H9 (cell line): ENCODE measurements around the gene TK2. TPM values are rescaled to one million over a fixed set of nuclear protein-coding genes. Genes with fewer than 3 reads are reported as not detected.

Source experiments
- DNase-seq: peaks from one replicate; pipeline ENCODE4 v3.0.0-alpha.2; 2017
- H2AFZ ChIP-seq: one replicate; pipeline ENCODE4 v1.6.1; 2013; ENCODE audit warnings: mild to moderate bottlenecking, low read length, control low read depth, moderate library complexity
- H2AK5ac ChIP-seq: 2 replicates; pipeline ENCODE4 v1.6.1; 2013; ENCODE audit warnings: low read length, control low read depth, mixed read lengths; ENCODE audit not compliant: insufficient read length
- H2BK120ac ChIP-seq: one replicate; pipeline ENCODE4 v1.6.1; 2013; ENCODE audit warnings: low read depth, mild to moderate bottlenecking, low read length, control low read depth, inconsistent platforms; ENCODE audit not compliant: poor library complexity, severe bottlenecking
- H2BK12ac ChIP-seq: 2 replicates; pipeline ENCODE4 v1.6.1; 2013; ENCODE audit warnings: low read length, control low read depth, mixed read lengths, low read depth; ENCODE audit not compliant: insufficient read length
- H2BK15ac ChIP-seq: 2 replicates; pipeline ENCODE4 v1.6.1; 2013; ENCODE audit warnings: low read depth, low read length, control low read depth
- H2BK20ac ChIP-seq: one replicate; pipeline ENCODE4 v1.6.1; 2013; ENCODE audit warnings: low read depth, mild to moderate bottlenecking, low read length, control low read depth, inconsistent platforms; ENCODE audit not compliant: poor library complexity, severe bottlenecking
- H2BK5ac ChIP-seq: 2 replicates; pipeline ENCODE4 v1.6.1; 2013; ENCODE audit warnings: low read length, control low read depth, mixed read lengths; ENCODE audit not compliant: insufficient read length
- H3K14ac ChIP-seq: 2 replicates; pipeline ENCODE4 v1.6.1; 2013; ENCODE audit warnings: low read length, control low read depth; ENCODE audit not compliant: insufficient read depth
- H3K18ac ChIP-seq: 2 replicates; pipeline ENCODE4 v1.6.1; 2013; ENCODE audit warnings: low read depth, mild to moderate bottlenecking, mixed read lengths, low read length, control low read depth; ENCODE audit not compliant: insufficient read length
- H3K23ac ChIP-seq: 2 replicates; pipeline ENCODE4 v1.6.1; 2013; ENCODE audit warnings: low read length, control low read depth, mixed read lengths, low read depth; ENCODE audit not compliant: insufficient read length
- H3K23me2 ChIP-seq: 2 replicates; pipeline ENCODE4 v1.6.1; 2013; ENCODE audit warnings: low read depth, mild to moderate bottlenecking, mixed read lengths, low read length, control low read depth; ENCODE audit not compliant: insufficient read length, poor library complexity, severe bottlenecking
- H3K27ac ChIP-seq: 2 replicates; pipeline ENCODE4 v1.5.1; 2013; ENCODE audit warnings: low read length, control low read depth, mixed read lengths, low read depth; ENCODE audit not compliant: insufficient read length
- H3K27me3 ChIP-seq: 2 replicates; pipeline ENCODE4 v1.6.1; 2013; ENCODE audit warnings: low read length, control low read depth, inconsistent platforms; ENCODE audit not compliant: insufficient read depth
- H3K4ac ChIP-seq: 2 replicates; pipeline ENCODE4 v1.6.1; 2013; ENCODE audit warnings: low read depth, mild to moderate bottlenecking, control low read depth, inconsistent platforms, low read length, moderate library complexity
- H3K4me1 ChIP-seq: 2 replicates; pipeline ENCODE4 v1.6.1; 2013; ENCODE audit warnings: low read length, control low read depth, inconsistent platforms; ENCODE audit not compliant: insufficient read depth
- H3K4me2 ChIP-seq: 2 replicates; pipeline ENCODE4 v1.6.1; 2013; ENCODE audit warnings: low read length, control low read depth, mixed read lengths; ENCODE audit not compliant: insufficient read length, insufficient read depth
- H3K56ac ChIP-seq: 2 replicates; pipeline ENCODE4 v1.6.1; 2013; ENCODE audit warnings: low read depth, mild to moderate bottlenecking, mixed read lengths, low read length, control low read depth; ENCODE audit not compliant: insufficient read length
- H3K79me1 ChIP-seq: 2 replicates; pipeline ENCODE4 v1.6.1; 2013; ENCODE audit warnings: low read depth, mild to moderate bottlenecking, moderate library complexity, low read length, control low read depth, inconsistent platforms; ENCODE audit not compliant: insufficient read depth, poor library complexity, severe bottlenecking
- H3K79me2 ChIP-seq: 2 replicates; pipeline ENCODE4 v1.6.1; 2013; ENCODE audit warnings: low read length, control low read depth, inconsistent platforms; ENCODE audit not compliant: insufficient read depth
- H3K9ac ChIP-seq: 2 replicates; pipeline ENCODE4 v1.6.1; 2013; ENCODE audit warnings: low read length, control low read depth, mixed read lengths; ENCODE audit not compliant: insufficient read length; ENCODE audit errors: extremely low read depth
- H3K9me3 ChIP-seq: one replicate; pipeline ENCODE4 v1.6.1; 2013; ENCODE audit warnings: low read depth, low read length, inconsistent platforms; ENCODE audit not compliant: control insufficient read depth
- H3T11ph ChIP-seq: one replicate; pipeline ENCODE4 v1.6.1; 2013; ENCODE audit warnings: mild to moderate bottlenecking, low read length, control low read depth, inconsistent platforms
- H4K20me1 ChIP-seq: one replicate; pipeline ENCODE4 v1.6.1; 2013; ENCODE audit not compliant: control insufficient read depth, insufficient read length, insufficient read depth
- H4K5ac ChIP-seq: 2 replicates; pipeline ENCODE4 v1.6.1; 2013; ENCODE audit warnings: low read depth, mild to moderate bottlenecking, mixed read lengths, low read length, control low read depth; ENCODE audit not compliant: insufficient read length
- H4K8ac ChIP-seq: replicated peaks from 2 replicates; pipeline ENCODE4 v1.6.1; 2013; ENCODE audit warnings: low read length, control low read depth, mixed read lengths, low read depth; ENCODE audit not compliant: insufficient read length
- H4K91ac ChIP-seq: 2 replicates; pipeline ENCODE4 v1.6.1; 2013; ENCODE audit warnings: low read depth, mild to moderate bottlenecking, moderate library complexity, mixed read lengths, low read length, control low read depth; ENCODE audit not compliant: insufficient read length
- H3K27ac Mint-ChIP-seq, 3 experiments: 2 replicates in 2 of 3; 3 replicates in 1 of 3; pipeline ENCODE4 v1.8.0; 2020 to 2021; ENCODE audit warnings: mixed read lengths in 3 of 3, mild to moderate bottlenecking in 1 of 3, moderate library complexity in 1 of 3
- H3K27me3 Mint-ChIP-seq: 2 replicates; pipeline ENCODE4 v1.8.0; 2021; ENCODE audit warnings: low read depth, mild to moderate bottlenecking, moderate library complexity, mixed read lengths
- H3K36me3 Mint-ChIP-seq, 3 experiments: 2 replicates in 2 of 3; 3 replicates in 1 of 3; pipeline ENCODE4 v1.8.0; 2020 to 2021; ENCODE audit warnings: low read depth in 3 of 3, mixed read lengths in 3 of 3; ENCODE audit not compliant: insufficient read depth in 1 of 3
- H3K4me1 Mint-ChIP-seq, 2 experiments: 2 replicates each; pipeline ENCODE4 v1.8.0; 2020; ENCODE audit warnings: mixed read lengths in 2 of 2
- H3K4me3 Mint-ChIP-seq, 2 experiments: 2 replicates in 1 of 2; 3 replicates in 1 of 2; pipeline ENCODE4 v1.8.0; 2020 to 2021; ENCODE audit warnings: mild to moderate bottlenecking in 2 of 2, mixed read lengths in 2 of 2, moderate library complexity in 1 of 2
- H3K9me3 Mint-ChIP-seq, 2 experiments: 2 replicates in 1 of 2; 3 replicates in 1 of 2; pipeline ENCODE4 v1.8.0; 2020; ENCODE audit warnings: mild to moderate bottlenecking in 2 of 2, mixed read lengths in 2 of 2, moderate library complexity in 1 of 2
- WGBS: extraction: QIAGEN DNeasy Blood & Tissue Kit; methylation state at CpG from one replicate; pipeline ENCODE4 v1.1.7; 2013; ENCODE audit warnings: missing lambda C conversion rate, low lambda C conversion rate, mixed read lengths; ENCODE audit not compliant: insufficient read length; ENCODE audit errors: extremely low coverage; 5-methylcytosine and 5-hydroxymethylcytosine counted together
- total RNA-seq: library from RNA; stranded (reverse); gene quantifications from 2 replicates; pipeline ENCODE4 v1.2.1, GENCODE V29; 2021
- TF ChIP-seq, protein P1 (sequence below): fragments of 200-600 bp; sonication (generic); conservative IDR thresholded peaks from 3 replicates; pipeline ENCODE4 v1.8.0; 2021; ENCODE audit warnings: antibody characterized with exemption, mild to moderate bottlenecking

TK2 gene
- total RNA-seq, 1 experiment from 2014 or later: 5.2 TPM

DNA sequence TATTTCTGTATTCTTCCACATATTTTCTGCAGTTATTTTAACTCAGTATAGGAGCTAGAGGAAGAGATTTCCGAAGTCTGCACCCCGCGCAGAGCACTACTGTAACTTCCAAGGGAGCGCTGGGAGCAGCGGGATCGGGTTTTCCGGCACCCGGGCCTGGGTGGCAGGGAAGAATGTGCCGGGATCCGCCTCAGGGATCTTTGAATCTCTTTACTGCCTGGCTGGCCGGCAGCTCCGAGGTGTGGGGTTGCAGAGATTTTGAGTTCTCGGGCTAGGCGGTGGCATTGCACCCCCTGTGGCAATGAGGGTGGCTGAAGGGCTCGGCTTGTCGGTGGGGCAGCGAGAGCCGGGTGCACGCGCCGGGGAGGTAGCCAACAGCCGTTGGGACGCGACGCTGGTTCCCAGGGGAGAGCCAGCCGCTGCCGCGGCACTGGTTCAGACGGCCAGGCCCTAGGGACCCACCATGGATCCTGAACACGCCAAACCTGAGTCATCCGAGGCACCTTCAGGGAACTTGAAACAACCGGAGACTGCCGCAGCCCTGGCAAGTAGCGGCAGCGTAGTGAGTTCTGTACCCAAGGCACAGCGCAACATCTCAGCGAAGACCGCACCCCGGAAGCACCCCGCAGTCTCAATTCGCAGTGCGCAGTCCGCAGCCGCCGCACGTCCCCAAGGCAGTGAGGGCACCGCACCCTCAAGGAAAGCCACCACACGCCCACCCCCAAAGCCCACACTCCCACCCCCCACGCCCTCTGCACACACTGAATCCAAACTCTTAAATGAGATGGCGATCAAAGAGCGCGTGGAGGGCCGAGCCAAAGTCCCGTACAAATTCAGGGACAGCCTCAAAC, 16.4 kb upstream of the TK2 start, which contains the start of gene CMTM1:
CMTM1 (plus strand) TSS at position 389 of the 851 bp plus-strand sequence; CDS start at position 464, 75 bp downstream.
- Mint-ChIP-seq H3K4me1 (no peaks in the 10 kb centered on the region), H3K27me3 (no peaks in the 10 kb centered on the region; the same call in 1 of the 2 replicates), H3K36me3 (peaks cover 3 to 16% (median 16%) of the 10 kb centered on the region in 3 experiments; a peak in 5 of 7 replicates), H3K9me3 (no peaks in the 10 kb centered on the region), H3K27ac (no peak within 1 kb of the TSS), H3K4me3 (no peak within 1 kb of the TSS)
- no peaks in the 10 kb centered on the region for H4K20me1 ChIP-seq
- no peak within 1 kb of the TSS for H2BK15ac ChIP-seq
- H3K79me2 ChIP-seq: no peaks in the 10 kb centered on the region
- H2BK12ac ChIP-seq: no peak within 1 kb of the TSS
- TF ChIP-seq, protein P1, sequence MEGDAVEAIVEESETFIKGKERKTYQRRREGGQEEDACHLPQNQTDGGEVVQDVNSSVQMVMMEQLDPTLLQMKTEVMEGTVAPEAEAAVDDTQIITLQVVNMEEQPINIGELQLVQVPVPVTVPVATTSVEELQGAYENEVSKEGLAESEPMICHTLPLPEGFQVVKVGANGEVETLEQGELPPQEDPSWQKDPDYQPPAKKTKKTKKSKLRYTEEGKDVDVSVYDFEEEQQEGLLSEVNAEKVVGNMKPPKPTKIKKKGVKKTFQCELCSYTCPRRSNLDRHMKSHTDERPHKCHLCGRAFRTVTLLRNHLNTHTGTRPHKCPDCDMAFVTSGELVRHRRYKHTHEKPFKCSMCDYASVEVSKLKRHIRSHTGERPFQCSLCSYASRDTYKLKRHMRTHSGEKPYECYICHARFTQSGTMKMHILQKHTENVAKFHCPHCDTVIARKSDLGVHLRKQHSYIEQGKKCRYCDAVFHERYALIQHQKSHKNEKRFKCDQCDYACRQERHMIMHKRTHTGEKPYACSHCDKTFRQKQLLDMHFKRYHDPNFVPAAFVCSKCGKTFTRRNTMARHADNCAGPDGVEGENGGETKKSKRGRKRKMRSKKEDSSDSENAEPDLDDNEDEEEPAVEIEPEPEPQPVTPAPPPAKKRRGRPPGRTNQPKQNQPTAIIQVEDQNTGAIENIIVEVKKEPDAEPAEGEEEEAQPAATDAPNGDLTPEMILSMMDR: no peak
- no peak within 1 kb of the TSS for H2BK5ac ChIP-seq
- no peak within 1 kb of the TSS for H3K18ac ChIP-seq
- H3K14ac ChIP-seq: no peak within 1 kb of the TSS; the same call in 1 of the 2 replicates
- no peak within 1 kb of the TSS for H3K9ac ChIP-seq
- no peak within 1 kb of the TSS for H3K4ac ChIP-seq
- no peaks in the 10 kb centered on the region for H3K9me3 ChIP-seq
- H3K79me1 ChIP-seq: no peaks in the 10 kb centered on the region
- no peak within 1 kb of the TSS for H3T11ph ChIP-seq
- no peak within 1 kb of the TSS for H3K27ac ChIP-seq
- no peak within 1 kb of the TSS for H2BK120ac ChIP-seq
- no peak within 1 kb of the TSS for H3K4me2 ChIP-seq
- no peak within 1 kb of the TSS for H2AK5ac ChIP-seq
- DNase-seq: peak; percentile 43
- H4K8ac ChIP-seq: no peak within 1 kb of the TSS
- H2BK20ac ChIP-seq: no peak within 1 kb of the TSS
- H3K27me3 ChIP-seq: no peaks in the 10 kb centered on the region
- H3K4me1 ChIP-seq: no peaks in the 10 kb centered on the region
- no peak within 1 kb of the TSS for H2AFZ ChIP-seq
- no CpG with 5 or more reads among the region's 54 CpGs for WGBS
- H3K23me2 ChIP-seq: no peaks in the 10 kb centered on the region
- no peak within 1 kb of the TSS for H3K23ac ChIP-seq
- H4K91ac ChIP-seq: no peak within 1 kb of the TSS
- H3K56ac ChIP-seq: no peak within 1 kb of the TSS
- no peak within 1 kb of the TSS for H4K5ac ChIP-seq
